ENCODE data around the gene RPUSD3. TPM values are rescaled to one million over a fixed set of nuclear protein-coding genes. Genes with fewer than 3 reads are reported as not detected.

The RPUSD3 gene
- total RNA-seq, 1 experiment from 2014 or later: 53.2 TPM

GRCh38 chr3:9808345-9809037, 35.3 kb downstream of the RPUSD3 start:
- no peaks in the 10 kb centered on the region for H3K27me3 ChIP-seq (ENCODE audit: insufficient read depth, low read depth)
- H3K9me2 ChIP-seq (ENCODE audit: insufficient read depth): no peaks in the 10 kb centered on the region
- no peak overlapping the region for H3K4me3 ChIP-seq
- CTCF ChIA-PET: interaction anchor here (0.5 kb wide), 1 partner anchor 304 kb away, joined by 4 read pairs; no protein-coding TSS in a partner anchor
- H3K36me3 ChIP-seq (ENCODE audit: low read depth): peaks cover 16% of the 10 kb centered on the region
- H3K4me1 ChIP-seq (replicated peaks; ENCODE audit: insufficient read depth): peaks cover 19% of the 10 kb centered on the region
- H4K20me1 ChIP-seq (ENCODE audit: insufficient read depth): 0 out of 2 replicates have a peak, but pooled peaks cover 7% of the 10 kb centered on the region
- DNase-seq: peak; percentile 29 to 54
- H3K4me2 ChIP-seq: peak overlapping the region; percentile 95; the same call in 1 of the 2 replicates
- no peak for TF ChIP-seq EZH2 (IDR thresholded peaks at IDR 0.05; ENCODE audit: low read depth)
- TF ChIP-seq CTCF (conservative IDR thresholded peaks at IDR 0.05): peak; percentile 64
- no TSS peak for BruUV-seq (replicated peaks)
- H2AFZ ChIP-seq: no peak overlapping the region
- H3F3A ChIP-seq (ENCODE audit: insufficient read depth, low read depth): peaks cover 36% of the 10 kb centered on the region
- no peaks in the 10 kb centered on the region for H3K79me2 ChIP-seq (ENCODE audit: low read depth)
- intact Hi-C loops (cut with micrococcal nuclease; ENCODE audit: unreplicated experiment): loop anchor here (10.0 kb wide), 1 partner anchor 304 kb away; no protein-coding TSS in a partner anchor
- POLR2A ChIA-PET (ENCODE audit: unreplicated experiment): interaction anchor here (0.5 to 0.7 kb wide), 2 partner anchors 62 to 301 kb away, joined by 3 to 5 read pairs; no protein-coding TSS in a partner anchor
- no peaks in the 10 kb centered on the region for H3K9me3 ChIP-seq (ENCODE audit: insufficient read depth, low read depth)
- peak overlapping the region; percentile 62 for H3K27ac ChIP-seq

GRCh38 chr3:9807981-9808344, 35.8 kb downstream of the RPUSD3 start:
- Histone ChIP-seq H3K9me2 (ENCODE audit: insufficient read depth) (no peaks in the 10 kb centered on the region), H3K27ac (peak overlapping the region; percentile 62), H3K4me3 (no peak overlapping the region), H3K4me1 (replicated peaks; ENCODE audit: insufficient read depth) (peaks cover 19% of the 10 kb centered on the region), H3K27me3 (ENCODE audit: insufficient read depth, low read depth) (no peaks in the 10 kb centered on the region), H3K36me3 (ENCODE audit: low read depth) (peaks cover 22% of the 10 kb centered on the region), H3K4me2 (no peak overlapping the region), H3K9me3 (ENCODE audit: insufficient read depth, low read depth) (no peaks in the 10 kb centered on the region), H4K20me1 (ENCODE audit: insufficient read depth) (0 out of 2 replicates have a peak, but pooled peaks cover 7% of the 10 kb centered on the region), H3F3A (ENCODE audit: insufficient read depth, low read depth) (peaks cover 40% of the 10 kb centered on the region), H3K79me2 (ENCODE audit: low read depth) (no peaks in the 10 kb centered on the region), H2AFZ (no peak overlapping the region)
- BruUV-seq (replicated peaks): no TSS peak
- no peak for DNase-seq
- intact Hi-C loops (cut with micrococcal nuclease; ENCODE audit: unreplicated experiment): loop anchor here (10.0 kb wide), 1 partner anchor 303 kb away; no protein-coding TSS in a partner anchor
- CTCF ChIA-PET: no interaction called here
- POLR2A ChIA-PET (ENCODE audit: unreplicated experiment): interaction anchor here (0.5 to 0.7 kb wide), 2 partner anchors 61 to 302 kb away, joined by 3 to 5 read pairs; no protein-coding TSS in a partner anchor
- TF ChIP-seq CTCF (conservative IDR thresholded peaks at IDR 0.05) (no peak), EZH2 (IDR thresholded peaks at IDR 0.05; ENCODE audit: low read depth) (no peak)

- ChIA-PET POLR2A (ENCODE audit: unreplicated experiment) (no interaction called here), CTCF (no interaction called here)
- intact Hi-C loops (cut with micrococcal nuclease; ENCODE audit: unreplicated experiment): loop anchor here (10.0 kb wide), 1 partner anchor 302 kb away; no protein-coding TSS in a partner anchor
- TF ChIP-seq EZH2 (IDR thresholded peaks at IDR 0.05; ENCODE audit: low read depth): no peak
- TF ChIP-seq CTCF (conservative IDR thresholded peaks at IDR 0.05): no peak
- Histone ChIP-seq H3K36me3 (ENCODE audit: low read depth) (peaks cover 22% of the 10 kb centered on the region), H3F3A (ENCODE audit: insufficient read depth, low read depth) (peaks cover 40% of the 10 kb centered on the region), H2AFZ (no peak overlapping the region), H3K4me1 (replicated peaks; ENCODE audit: insufficient read depth) (peaks cover 19% of the 10 kb centered on the region), H3K27me3 (ENCODE audit: insufficient read depth, low read depth) (no peaks in the 10 kb centered on the region), H3K4me3 (no peak overlapping the region), H3K9me2 (ENCODE audit: insufficient read depth) (no peaks in the 10 kb centered on the region), H3K27ac (no peak overlapping the region), H3K9me3 (ENCODE audit: insufficient read depth, low read depth) (no peaks in the 10 kb centered on the region), H3K4me2 (no peak overlapping the region), H4K20me1 (ENCODE audit: insufficient read depth) (0 out of 2 replicates have a peak, but pooled peaks cover 7% of the 10 kb centered on the region), H3K79me2 (ENCODE audit: low read depth) (no peaks in the 10 kb centered on the region)
- TSS peak; percentile 18 for BruUV-seq (replicated peaks)
- DNase-seq: no peak
Measured at GRCh38 chr3:9806688-9807589, 36.9 kb downstream of the RPUSD3 start.
